IPS-18c (cell line): Measurements from ENCODE around the gene SCPEP1.

Experiments
- H3K4me3 ChIP-seq: 2 replicates; pipeline ENCODE4 v1.7.0; 2013; ENCODE audit warnings: low read depth, mild to moderate bottlenecking, low read length, moderate library complexity; ENCODE audit not compliant: insufficient read depth
- H3K9me3 ChIP-seq: one replicate; pipeline ENCODE4 v1.6.1; 2013; ENCODE audit warnings: mild to moderate bottlenecking, low read length, moderate library complexity; ENCODE audit not compliant: control insufficient read depth, insufficient read depth

Gene SCPEP1

DNA sequence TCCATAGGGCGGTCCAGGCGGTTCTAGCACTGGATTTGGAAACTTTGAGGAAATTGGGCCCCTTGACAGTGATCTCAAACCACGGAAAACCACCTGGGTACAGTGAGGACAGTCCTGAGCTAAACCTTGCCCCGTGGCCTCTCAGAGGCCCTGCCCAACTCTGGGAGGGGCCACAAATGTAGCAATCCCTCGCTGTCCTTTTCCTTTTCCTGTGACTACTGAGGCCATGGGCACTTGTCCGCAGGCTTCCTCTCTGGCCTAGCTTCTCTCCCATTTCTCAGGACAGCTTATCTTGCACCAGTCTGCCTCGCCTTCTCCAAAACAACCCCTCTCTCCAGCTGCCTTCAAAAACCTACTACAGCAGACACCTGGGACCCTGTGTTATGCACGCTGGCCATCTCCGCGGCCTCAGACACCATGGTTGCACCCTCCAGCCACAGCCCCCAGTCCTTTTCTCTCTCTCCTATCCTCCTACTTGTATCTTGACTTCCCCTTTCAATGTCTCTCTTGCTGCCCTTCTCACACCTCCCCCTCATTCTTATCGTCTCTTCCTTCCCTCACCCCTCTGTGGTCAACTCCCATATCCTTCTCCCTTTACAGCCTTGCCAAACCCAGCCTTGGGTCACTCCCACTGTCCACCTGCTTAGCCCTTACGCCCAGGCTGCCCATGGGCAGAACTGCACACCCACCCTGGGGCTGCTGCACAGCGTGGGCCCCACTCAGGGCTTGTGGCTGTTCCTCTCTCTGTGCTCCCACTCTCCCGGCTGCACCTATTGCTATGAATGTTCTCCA is 7.6 kb downstream of the SCPEP1 start:
- Histone ChIP-seq H3K4me3 (no peak overlapping the region), H3K9me3 (peaks cover 2% of the 10 kb centered on the region)

DNA sequence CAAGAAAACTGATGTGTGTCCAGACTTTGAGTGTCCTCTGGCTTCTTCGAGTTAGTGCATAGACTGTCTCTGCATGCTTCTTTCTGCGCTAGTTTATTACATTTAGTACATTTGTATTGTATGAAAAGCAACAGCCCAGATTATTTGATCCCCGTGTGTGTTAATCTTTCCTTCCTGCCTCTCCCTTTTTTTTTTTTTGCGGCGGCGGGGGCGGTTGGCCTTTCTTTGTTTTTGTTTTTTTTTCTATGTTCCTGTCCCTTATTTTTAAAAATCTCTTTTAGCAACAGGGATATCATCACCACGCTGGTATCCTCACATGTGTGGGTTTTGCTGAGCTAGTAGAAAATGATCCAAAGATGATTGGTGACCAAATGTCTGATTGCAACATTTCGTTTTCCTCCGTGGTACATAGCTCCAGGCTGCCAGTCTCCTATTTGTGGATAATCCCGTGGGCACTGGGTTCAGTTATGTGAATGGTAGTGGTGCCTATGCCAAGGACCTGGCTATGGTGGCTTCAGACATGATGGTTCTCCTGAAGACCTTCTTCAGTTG is 9.4 kb downstream of the SCPEP1 start:
- Histone ChIP-seq H3K9me3 (peaks cover 2% of the 10 kb centered on the region), H3K4me3 (no peak overlapping the region)

DNA sequence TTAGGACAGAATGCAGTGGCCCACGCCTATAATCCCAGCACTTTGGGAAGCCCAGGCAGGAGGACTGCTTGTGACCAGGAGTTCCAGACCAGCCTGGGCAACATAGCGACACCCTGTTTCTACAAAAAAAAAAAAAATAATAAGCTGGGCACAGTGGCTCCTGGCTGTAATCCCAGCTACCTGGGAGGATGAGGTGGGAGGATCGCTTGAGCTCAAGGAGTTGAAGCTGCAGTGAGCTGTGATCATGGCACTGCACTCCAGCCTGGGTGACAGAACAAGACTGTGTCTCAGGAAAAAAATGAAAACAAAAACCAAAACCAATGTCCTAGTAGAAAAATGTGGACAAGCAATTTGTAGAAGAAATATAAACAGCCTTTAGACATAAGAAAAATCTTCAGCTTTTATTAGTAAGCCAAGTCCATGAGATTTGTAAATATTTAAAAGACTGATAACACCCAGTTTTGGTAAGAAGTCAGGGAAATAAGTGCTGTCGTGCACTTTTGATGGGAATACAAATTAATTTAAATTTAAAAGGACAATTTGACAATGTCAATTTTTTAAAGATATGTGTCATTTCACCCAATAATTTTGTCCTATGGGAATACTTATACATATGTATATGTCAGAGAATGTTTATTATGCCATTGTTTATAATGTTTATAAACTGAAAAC is 11.1 kb downstream of the SCPEP1 start:
- H3K4me3 ChIP-seq, result no peak overlapping the region

DNA sequence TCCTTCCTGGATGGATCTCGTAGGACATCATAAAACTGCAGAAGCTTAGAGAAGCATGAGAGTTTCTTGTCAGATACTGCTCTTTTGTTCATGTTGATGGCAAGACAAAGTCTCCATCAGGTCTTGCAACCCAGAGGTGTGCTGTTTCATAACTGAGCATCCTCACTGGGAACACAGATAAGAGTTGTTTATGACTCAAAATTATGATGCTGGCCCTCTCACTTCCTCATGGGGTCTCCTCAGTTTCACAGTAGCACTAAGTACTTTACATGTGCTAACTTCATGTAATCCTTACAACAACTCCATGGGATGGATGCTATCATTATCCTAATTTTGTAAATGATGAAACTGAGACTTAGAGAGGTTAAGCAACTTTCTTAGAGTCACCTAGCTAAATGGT is 14.4 kb downstream of the SCPEP1 start:
- H3K4me3 ChIP-seq, result no peak overlapping the region
- peaks cover 2% of the 10 kb centered on the region for H3K9me3 ChIP-seq

More for the DNA sequence above, 11.1 kb downstream of the SCPEP1 start:
- peaks cover 2% of the 10 kb centered on the region for H3K9me3 ChIP-seq

DNA sequence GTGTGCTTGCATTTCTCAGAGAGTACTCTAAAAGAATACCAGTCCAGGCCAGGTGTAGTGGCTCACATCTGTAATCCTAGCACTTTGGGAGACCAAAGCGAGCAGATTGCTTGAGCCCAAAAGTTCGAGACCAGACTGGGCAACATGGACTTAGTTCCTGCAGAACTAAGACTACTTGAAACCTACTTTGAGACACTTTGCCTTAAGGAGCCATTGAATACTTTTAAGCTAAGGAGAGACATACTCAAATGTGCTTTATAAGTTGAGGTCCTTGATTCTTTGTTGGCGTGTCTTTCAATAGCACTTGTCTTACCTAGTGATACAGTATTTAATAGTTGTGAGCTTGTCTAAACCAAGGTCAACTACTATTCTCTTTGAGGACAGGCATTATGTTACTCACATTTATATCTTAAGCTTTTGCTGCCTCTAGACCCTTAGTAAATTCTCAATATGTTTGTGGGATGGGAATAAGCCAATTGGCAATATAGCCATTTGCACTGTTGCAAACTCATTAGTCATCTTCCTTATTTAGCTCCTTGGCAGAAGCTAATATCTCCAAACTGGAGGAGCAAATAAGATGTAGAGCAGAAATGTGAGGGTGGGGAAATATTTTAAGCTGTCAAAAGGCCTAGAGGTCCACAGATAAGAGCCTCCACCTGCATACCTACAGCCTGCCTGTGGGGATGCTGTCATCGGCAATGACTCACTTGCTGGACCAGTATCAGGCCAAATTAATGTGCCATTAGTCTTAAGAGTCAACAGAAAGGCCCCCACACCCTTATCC is 16.3 kb downstream of the SCPEP1 start:
- H3K9me3 ChIP-seq, result no peaks in the 10 kb centered on the region
- H3K4me3 ChIP-seq, result no peak overlapping the region

DNA sequence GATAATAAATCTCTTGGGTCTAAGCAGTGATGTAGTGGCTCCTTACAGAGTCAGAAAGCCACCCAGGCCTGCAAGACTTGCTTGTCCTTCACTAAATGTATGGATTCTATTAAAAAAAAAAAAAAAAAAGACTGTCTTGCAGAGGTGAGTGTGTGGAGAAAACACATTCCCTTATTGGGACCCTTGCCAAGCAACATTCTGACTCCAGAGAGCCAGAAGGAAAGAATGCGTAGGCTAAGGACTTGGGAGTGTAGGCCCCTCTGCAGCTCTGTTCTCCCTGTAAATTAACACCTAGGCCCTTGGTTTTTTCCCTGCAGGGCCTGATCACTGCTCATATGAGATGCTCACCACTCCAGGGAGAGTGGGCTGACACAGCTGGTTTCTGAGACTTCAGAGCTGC is 17.8 kb downstream of the SCPEP1 start:
- no peaks in the 10 kb centered on the region for H3K9me3 ChIP-seq

DNA sequence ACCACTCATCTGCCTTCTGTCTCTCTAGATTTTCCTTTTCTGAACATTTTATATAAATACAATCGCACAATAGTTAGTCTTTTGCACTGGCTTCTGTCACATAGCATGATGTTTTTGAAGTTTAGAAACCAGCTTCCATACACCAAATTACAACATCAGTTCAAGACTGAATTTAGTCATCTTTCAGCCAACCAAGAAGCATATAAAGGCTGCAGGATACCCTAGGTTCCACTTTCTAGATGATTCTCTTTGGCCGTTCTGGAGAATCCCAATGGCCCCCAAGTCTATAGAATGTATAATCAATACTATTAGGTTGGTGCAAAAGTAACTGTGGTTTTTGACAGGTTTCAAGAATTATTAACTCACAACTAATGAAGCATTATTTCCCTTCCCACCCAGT is 19.4 kb downstream of the SCPEP1 start:
- H3K4me3 ChIP-seq, result no peak overlapping the region
- H3K9me3 ChIP-seq, result no peaks in the 10 kb centered on the region

More for the DNA sequence above, 17.8 kb downstream of the SCPEP1 start:
- no peak overlapping the region for H3K4me3 ChIP-seq

DNA sequence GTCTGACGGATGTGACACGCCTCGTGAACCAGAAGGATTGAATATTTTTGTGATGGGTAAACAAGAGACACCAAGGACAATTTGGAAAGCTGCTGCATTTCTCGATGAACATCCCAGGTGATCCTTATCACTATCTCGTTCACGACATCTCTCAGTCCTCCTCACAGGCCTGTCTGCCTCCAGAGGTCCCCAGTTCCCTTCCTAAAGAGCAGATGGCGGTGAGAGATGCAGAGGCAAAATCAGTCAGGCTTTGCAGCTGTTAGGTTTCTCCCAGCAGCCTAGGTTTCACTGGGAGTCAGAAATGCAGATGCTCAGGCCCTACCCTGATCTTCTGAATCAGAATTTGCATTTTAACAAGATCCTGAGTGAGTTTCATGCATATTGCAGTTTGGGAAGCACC is 23.6 kb downstream of the SCPEP1 start:
- Histone ChIP-seq H3K9me3 (no peaks in the 10 kb centered on the region), H3K4me3 (no peak overlapping the region)

DNA sequence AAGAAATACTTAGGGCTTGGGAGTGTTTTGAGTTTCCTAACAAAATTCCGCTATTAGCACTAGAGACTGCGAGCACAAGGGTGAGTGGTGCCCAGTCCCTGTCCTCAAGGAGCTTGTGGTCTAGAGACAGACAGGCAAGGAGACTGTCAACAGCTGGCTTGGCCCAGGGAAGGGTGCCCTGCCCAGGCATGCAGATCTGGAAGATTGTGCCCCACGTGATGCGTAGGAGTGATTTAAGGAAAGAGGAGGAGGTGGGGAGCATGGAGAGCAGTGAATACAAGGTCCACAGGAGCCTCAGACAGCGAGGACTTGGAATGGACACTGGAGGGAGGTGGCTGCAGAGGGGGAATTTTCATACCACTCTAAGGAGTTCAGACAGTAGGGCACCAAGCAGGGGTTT is 25.0 kb downstream of the SCPEP1 start:
- no peak overlapping the region for H3K4me3 ChIP-seq
- no peaks in the 10 kb centered on the region for H3K9me3 ChIP-seq

DNA sequence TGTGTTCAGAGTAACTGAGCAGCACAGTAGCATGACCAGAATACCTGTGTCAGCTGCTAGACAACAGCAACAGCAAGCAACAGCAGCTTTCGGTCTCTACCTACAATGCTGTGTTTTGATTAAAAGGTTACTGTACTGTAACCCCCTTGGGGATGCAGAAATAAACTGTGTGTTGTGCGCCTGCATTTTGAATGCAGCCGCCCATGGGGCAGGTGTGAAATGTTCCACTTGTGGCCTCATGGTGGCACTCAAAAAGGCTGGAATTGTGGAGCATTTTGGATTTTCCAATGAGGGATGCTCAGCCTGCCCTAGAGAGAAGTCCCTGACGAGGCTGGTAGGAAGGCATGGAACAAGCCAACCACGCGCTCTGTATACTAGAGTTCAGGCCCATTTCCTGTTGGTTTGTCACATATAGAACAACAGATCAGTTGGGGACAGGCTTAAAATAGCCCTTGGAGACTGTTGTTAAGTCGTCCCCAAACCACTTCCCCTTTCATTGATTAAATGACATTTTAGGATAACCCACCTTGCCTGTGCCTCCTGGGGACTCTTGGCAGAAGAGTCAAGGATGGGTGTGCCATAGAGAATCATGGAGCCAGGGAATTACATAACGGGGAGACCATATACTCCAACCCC is 27.1 kb downstream of the SCPEP1 start:
- no peaks in the 10 kb centered on the region for H3K9me3 ChIP-seq
- no peak overlapping the region for H3K4me3 ChIP-seq

DNA sequence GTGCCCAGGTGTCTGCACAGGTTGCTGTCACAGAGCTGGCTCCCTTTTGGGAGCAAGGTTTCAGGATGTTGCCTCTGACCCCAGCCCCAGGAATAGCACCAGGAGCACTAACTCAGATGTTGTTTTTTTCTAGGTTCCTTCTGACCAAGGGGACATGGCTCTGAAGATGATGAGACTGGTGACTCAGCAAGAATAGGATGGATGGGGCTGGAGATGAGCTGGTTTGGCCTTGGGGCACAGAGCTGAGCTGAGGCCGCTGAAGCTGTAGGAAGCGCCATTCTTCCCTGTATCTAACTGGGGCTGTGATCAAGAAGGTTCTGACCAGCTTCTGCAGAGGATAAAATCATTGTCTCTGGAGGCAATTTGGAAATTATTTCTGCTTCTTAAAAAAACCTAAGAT is 28.1 kb downstream of the SCPEP1 start:
- no peaks in the 10 kb centered on the region for H3K9me3 ChIP-seq
- no peak overlapping the region for H3K4me3 ChIP-seq

DNA sequence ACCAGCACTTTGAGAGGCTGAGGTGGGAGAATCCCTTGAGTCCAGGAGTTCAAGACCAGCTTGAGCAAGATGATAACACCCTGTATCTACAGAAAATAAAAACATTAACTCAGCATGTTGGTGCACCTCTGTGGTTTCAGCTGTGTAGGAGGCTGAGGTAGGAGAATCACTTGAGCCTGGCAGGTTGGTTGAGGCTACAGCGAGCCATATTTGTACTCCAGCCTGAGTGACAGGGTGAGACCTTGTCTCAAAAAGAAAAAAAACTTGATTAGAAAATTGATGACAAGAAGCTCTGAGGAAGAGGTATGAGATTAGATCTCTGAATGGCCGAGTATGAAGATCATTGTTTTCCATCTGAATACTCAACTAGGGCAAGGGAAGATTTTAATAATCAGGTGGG is 31.0 kb downstream of the SCPEP1 start:
- H3K9me3 ChIP-seq, result no peaks in the 10 kb centered on the region

DNA sequence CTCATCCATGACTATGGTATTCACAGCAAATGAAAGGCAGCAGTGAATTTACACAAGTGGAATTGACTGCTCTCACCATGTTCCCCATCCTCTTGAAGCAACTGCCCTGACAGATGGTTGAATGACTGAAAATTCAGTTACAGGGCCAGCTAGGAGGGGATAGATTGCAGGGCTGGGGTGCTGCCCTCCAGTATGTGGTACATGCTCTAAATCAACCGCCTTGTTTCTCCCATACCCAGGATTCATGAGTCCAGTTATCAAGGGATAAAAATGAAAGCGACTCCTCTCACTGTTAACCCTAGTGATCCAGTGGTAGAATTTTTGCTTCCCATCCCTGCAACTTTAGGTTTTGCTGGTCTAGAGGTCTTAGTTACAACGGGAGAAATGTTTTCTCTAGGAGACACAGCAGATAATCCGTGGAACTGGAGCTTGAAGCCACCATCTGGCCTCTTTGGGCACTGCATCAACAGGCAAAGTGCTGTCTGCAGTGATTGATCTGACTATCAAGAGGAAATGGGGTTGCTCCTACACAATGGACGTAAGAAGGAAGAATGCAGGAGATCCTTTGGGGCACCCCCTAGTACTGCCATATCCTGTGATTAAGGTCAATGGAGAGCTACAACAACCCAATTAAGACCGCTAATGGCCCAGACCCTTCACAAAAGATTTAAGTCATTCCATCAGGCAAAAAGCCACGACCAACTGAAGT is 32.0 kb downstream of the SCPEP1 start:
- no peaks in the 10 kb centered on the region for H3K9me3 ChIP-seq
- no peak overlapping the region for H3K4me3 ChIP-seq

More for the DNA sequence above, 31.0 kb downstream of the SCPEP1 start:
- H3K4me3 ChIP-seq, result no peak overlapping the region

DNA sequence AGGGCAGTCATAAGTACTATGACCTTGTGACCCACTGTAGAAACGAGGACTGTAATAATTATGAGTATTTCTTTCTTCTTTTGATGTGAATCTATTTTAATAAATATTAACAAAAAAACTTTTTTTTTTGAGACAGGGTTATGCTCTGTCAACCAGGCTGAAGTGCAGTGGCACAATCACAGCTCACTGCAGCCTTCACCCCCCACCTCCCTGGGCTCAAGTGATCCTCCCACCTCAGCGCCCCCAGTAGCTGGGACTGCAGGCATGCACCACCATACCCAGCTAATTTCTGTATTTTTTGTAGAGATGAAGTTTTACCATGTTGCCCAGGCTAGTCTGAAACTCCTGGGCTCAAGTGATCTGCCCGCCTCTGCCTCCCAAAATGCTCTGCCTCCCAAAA is 32.6 kb downstream of the SCPEP1 start:
- Histone ChIP-seq H3K4me3 (no peak overlapping the region), H3K9me3 (no peaks in the 10 kb centered on the region)

DNA sequence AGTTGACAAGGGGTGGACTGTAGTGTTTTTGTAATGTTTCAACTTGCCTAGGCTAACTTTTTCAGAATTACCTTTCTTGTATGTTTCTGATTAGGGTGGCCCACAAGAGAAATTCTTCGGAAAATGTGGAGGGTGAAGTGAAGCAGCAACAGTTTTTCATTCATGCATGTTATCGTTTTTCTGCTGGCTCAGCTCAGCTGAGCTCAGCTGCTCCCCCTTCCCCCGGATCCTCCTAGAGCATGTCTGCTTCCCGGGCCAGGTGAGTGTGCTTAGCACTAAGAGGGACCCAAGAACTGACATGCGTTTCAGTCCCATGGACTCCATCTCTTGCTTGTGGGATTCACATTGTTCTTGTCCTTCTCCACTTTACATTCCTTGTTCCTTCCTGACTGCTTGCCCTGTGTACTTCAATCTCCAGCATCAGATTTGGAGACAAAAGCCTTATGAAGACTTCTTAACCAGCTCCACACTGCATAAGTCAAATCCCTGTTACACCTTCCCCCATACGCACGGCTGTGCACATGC is 33.6 kb downstream of the SCPEP1 start:
- Histone ChIP-seq H3K4me3 (no peak overlapping the region), H3K9me3 (no peaks in the 10 kb centered on the region)

DNA sequence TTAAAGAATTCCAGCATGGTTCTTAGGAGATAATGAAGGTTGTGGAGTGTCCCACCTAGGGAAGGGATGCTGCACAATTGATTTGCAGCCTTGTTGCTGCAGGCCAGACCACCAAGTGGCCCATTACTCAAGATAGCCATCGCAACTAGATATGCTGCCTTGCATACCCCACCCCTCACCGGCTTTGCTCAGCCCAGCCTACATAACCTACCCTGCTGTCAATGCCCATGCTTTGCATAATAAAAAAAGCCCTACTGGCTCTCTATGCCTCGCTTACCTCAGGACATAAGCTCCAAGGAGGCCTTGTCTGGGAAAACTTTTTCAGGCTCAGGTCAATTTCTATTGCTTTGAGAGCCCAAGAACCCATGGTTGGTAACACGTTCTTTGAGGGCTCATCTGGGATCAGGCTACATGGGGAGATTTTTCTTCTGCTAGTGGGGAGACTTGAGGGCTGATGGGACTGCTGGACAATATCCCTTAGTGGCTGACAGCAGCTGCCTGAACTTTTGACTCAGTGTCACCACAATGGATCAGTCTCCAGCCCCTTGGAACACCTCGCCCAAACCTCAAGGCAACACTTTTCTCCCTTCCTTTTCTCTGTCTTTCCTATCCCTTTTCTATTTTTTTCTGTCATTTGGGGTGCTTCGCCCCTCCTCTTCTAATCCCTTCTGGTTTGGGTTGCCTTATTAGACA is 38.3 kb downstream of the SCPEP1 start:
- H3K9me3 ChIP-seq, result no peaks in the 10 kb centered on the region

More for the DNA sequence above, 38.3 kb downstream of the SCPEP1 start:
- no peak overlapping the region; the same call in 1 of the 2 replicates for H3K4me3 ChIP-seq
